Natural killer cell (primary cell): ENCODE data around the gene C19orf67. TPM values are rescaled to one million over a fixed set of nuclear protein-coding genes. Genes with fewer than 3 reads are reported as not detected.
A peak's percentile ranks its signal among the peaks of the same experiment; 100 is the strongest.

Source experiments
- ATAC-seq, 3 donors: fragments of 150-1000 bp in 2 of 3; fragments of 200-7000 bp in 1 of 3; cut with Tn5 transposase; 1 replicate in 1 of 3; 2 replicates in 2 of 3; pipeline ENCODE4 v1.10.0; 2021; ENCODE audit warnings: mild to moderate bottlenecking in 2 of 3, moderate library complexity in 2 of 3
- DNase-seq, 2 donors: peaks; one replicate each; pipeline versions ENCODE4 v3.0.0 to v3.0.0-alpha.2; 2013 to 2021; ENCODE audit warnings: mixed read lengths in 1 of 2
- H3K27ac ChIP-seq: one replicate; pipeline ENCODE4 v1.5.1; 2013; ENCODE audit warnings: mild to moderate bottlenecking, low read length
- H3K27me3 ChIP-seq: one replicate; pipeline ENCODE4 v1.6.1; 2013; ENCODE audit warnings: low read length; ENCODE audit not compliant: control insufficient read depth, insufficient read depth
- H3K36me3 ChIP-seq: one replicate; pipeline ENCODE4 v1.6.1; 2013; ENCODE audit warnings: low read length; ENCODE audit not compliant: control insufficient read depth, insufficient read depth
- H3K4me1 ChIP-seq: one replicate; pipeline ENCODE4 v1.6.1; 2013; ENCODE audit warnings: low read length; ENCODE audit not compliant: control insufficient read depth, insufficient read depth
- H3K4me3 ChIP-seq: one replicate; pipeline ENCODE4 v1.5.1; 2013; ENCODE audit warnings: low read length
- H3K9me3 ChIP-seq: one replicate; pipeline ENCODE4 v1.6.1; 2013; ENCODE audit warnings: low read length; ENCODE audit not compliant: control insufficient read depth, insufficient read depth
- H3K27ac Mint-ChIP-seq, 2 donors: one replicate each; pipeline ENCODE4 v1.8.0; 2022; ENCODE audit warnings: mild to moderate bottlenecking in 2 of 2, mixed read lengths in 2 of 2, moderate library complexity in 1 of 2
- H3K27me3 Mint-ChIP-seq, 2 donors: one replicate each; pipeline ENCODE4 v1.8.0; 2022; ENCODE audit warnings: low read depth in 2 of 2, mixed read lengths in 2 of 2
- H3K36me3 Mint-ChIP-seq: one replicate; pipeline ENCODE4 v1.8.0; 2022; ENCODE audit warnings: mixed read lengths
- H3K4me1 Mint-ChIP-seq, 2 donors: one replicate each; pipeline ENCODE4 v1.8.0; 2022; ENCODE audit warnings: mixed read lengths in 2 of 2
- H3K4me3 Mint-ChIP-seq: one replicate; pipeline ENCODE4 v1.8.0; 2022; ENCODE audit warnings: mild to moderate bottlenecking, moderate library complexity, mixed read lengths
- H3K9me3 Mint-ChIP-seq, 2 donors: one replicate each; pipeline ENCODE4 v1.8.0; 2022; ENCODE audit warnings: mixed read lengths in 2 of 2
- CTCF ChIP-seq: fragments of 200-600 bp; IDR thresholded peaks from one replicate; pipeline ENCODE4 v1.8.0; 2022; ENCODE audit warnings: antibody characterized with exemption
- whole genome bisulfite sequencing: methylation state at CpG from one replicate; pipeline ENCODE4 v1.1.7; 2013; ENCODE audit warnings: missing lambda C conversion rate; ENCODE audit not compliant: insufficient coverage; 5-methylcytosine and 5-hydroxymethylcytosine counted together
- intact Hi-C: fragments of 100-400 bp; cut with micrococcal nuclease; formaldehyde crosslinking; loops from one replicate; pipeline ENCODE4 v1.14.2; 2022
- total RNA-seq, 4 donors: library from RNA; stranded (reverse); fragments of 120-200 nt in 1 of 4; gene quantifications; one replicate each; pipeline versions ENCODE4 v1.2.3 to v1.2.4, GENCODE V29; 2013 to 2022

Gene C19orf67
- total RNA-seq, 3 donors from 2014 or later (not counting 1 experiment from before 2014, with no cell fraction given), result 0.35 to 0.53 TPM; not detected in 1

GRCh38 chr19:14086098-14086497 is 515 bp upstream of the C19orf67 start:
- no peak for ATAC-seq
- intact Hi-C loops, result no loop called here

GRCh38 chr19:14082675-14082960 is 3.0 kb downstream of the C19orf67 start:
- Histone ChIP-seq H3K36me3 (no peaks in the 10 kb centered on the region), H3K27ac (no peak overlapping the region), H3K9me3 (no peaks in the 10 kb centered on the region), H3K27me3 (no peaks in the 10 kb centered on the region), H3K4me3 (no peak overlapping the region), H3K4me1 (peaks cover 18% of the 10 kb centered on the region)
- H3K4me3 Mint-ChIP-seq, result peak overlapping the region; percentile 9
- intact Hi-C loops, result loop anchor here (5.0 kb wide), 1 partner anchor 35 kb away; the partner anchor contains the start of gene PRKACA
- H3K36me3 Mint-ChIP-seq, result no peaks in the 10 kb centered on the region
- DNase-seq, result no peak
- peaks cover 6 to 14% of the 10 kb centered on the region in 2 donors for H3K4me1 Mint-ChIP-seq
- TF ChIP-seq CTCF, result no peak
- no peak for ATAC-seq
- H3K27me3 Mint-ChIP-seq, result no peaks in the 10 kb centered on the region
- WGBS, result 100% methylated on average over 1 of the region's 1 CpG
- H3K9me3 Mint-ChIP-seq, result no peaks in the 10 kb centered on the region
- peak overlapping the region in 1 of 2 donors; percentile 27 for H3K27ac Mint-ChIP-seq

More at GRCh38 chr19:14086098-14086497, 515 bp upstream of the C19orf67 start:
- no peaks in the 10 kb centered on the region for H3K9me3 ChIP-seq
- no peak overlapping the region for H3K4me3 ChIP-seq
- peaks cover 17% of the 10 kb centered on the region for H3K4me1 ChIP-seq
- Mint-ChIP-seq H3K4me3 (no peak overlapping the region), H3K27me3 (no peaks in the 10 kb centered on the region), H3K4me1 (peaks cover 7 to 16% of the 10 kb centered on the region in 2 donors), H3K36me3 (no peaks in the 10 kb centered on the region), H3K9me3 (no peaks in the 10 kb centered on the region), H3K27ac (no peak overlapping the region)
- H3K36me3 ChIP-seq, result peaks cover 8% of the 10 kb centered on the region
- DNase-seq, result no peak
- TF ChIP-seq CTCF, result no peak
- H3K27me3 ChIP-seq, result no peaks in the 10 kb centered on the region
- H3K27ac ChIP-seq, result no peak overlapping the region
- 95% methylated on average over 4 of the region's 5 CpGs for WGBS

GRCh38 chr19:14081797-14082674 is 3.5 kb downstream of the C19orf67 start:
- Histone ChIP-seq H3K36me3 (no peaks in the 10 kb centered on the region), H3K4me3 (peak overlapping the region; percentile 49), H3K9me3 (no peaks in the 10 kb centered on the region), H3K27ac (peak overlapping the region; percentile 76), H3K27me3 (no peaks in the 10 kb centered on the region), H3K4me1 (peaks cover 18% of the 10 kb centered on the region)
- DNase-seq (peak in 1 of 2 donors; percentile 77), ATAC-seq (peak in 1 of 3 donors; percentile 24)
- Mint-ChIP-seq H3K27ac (peak overlapping the region; percentile 94 to 96), H3K27me3 (no peaks in the 10 kb centered on the region), H3K36me3 (no peaks in the 10 kb centered on the region), H3K4me3 (peak overlapping the region; percentile 97), H3K4me1 (peaks cover 6 to 14% of the 10 kb centered on the region in 2 donors), H3K9me3 (no peaks in the 10 kb centered on the region)
- intact Hi-C loops, result loop anchor here (1.0 to 5.0 kb wide), 4 partner anchors 9 to 75 kb away; partner anchors contain the start of genes ASF1B, PRKACA and RFX1
- no peak for TF ChIP-seq CTCF
- WGBS, result 27% methylated on average over 24 of the region's 24 CpGs
